GM19043 (cell line): ENCODE data around the gene INTS12.
"Not testable (repeated sequence)": the region's sequence is repeated elsewhere in the genome, so short reads cannot be mapped to it uniquely, and the experiment has no call there.

ENCODE experiments used
- ATAC-seq: cut with Tn5 transposase; IDR thresholded peaks from one replicate; pipeline ENCODE4 v1.9.1; 2021; ENCODE audit warnings: low read depth; ENCODE audit not compliant: unreplicated experiment

The INTS12 gene

DNA sequence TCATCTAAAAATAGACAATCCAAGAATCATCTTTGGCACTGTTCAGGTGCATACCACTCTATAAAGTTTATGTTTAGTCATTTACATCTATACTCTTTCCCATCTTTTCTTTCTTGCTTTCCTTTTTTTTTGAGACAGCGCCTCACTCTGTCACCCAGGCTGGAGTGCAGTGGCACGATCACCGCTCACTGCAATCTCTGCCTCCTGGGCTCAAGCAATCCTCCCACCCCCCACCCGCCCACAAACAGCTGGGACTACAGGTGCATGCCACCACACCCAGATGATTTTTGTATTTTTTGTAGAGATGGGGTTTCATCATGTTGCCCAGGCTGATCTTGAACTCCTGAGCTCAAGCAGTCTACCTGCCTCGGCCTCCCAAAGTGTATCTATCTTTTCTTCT, 13.7 kb downstream of the INTS12 start:
- not testable (repeated sequence) for ATAC-seq

DNA sequence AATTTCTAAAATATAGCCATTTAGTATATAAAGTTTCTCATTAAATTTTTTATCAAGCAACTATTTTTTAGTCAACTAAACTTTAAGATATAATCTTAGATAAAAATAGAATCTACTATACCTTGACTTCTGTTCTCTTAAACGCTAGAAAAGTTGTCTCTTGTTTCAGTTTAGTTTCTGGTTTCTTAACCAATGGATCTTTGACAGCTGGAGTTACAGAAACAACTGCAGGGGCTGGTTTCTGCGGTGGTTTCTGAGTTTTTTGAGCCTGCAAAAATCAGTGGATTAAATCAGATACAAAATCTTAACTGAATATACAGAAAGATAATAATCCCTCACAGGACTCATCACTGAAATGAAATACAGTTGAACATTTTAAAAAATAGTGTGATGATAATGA, 21.9 kb downstream of the INTS12 start:
- no peak for ATAC-seq

DNA sequence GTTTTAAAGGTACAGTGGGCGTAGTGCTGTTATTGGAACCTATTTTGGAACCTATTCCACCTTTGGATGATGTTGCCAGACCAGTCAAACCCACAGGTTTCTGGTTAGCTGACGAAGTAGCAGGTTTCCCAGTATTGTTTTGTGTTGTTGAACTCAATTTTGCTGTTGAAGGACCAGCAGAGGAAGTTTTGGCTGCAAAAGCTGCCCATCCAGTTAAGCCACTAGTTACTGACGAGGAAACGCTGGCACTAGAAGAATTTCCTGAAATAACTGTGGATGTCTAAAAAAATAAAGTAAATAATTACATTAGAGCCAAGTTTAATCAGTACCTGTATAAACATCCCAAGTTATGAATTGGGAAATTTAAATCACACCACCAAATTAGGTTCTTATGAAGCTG, 25.5 kb downstream of the INTS12 start:
- ATAC-seq, result no peak

GRCh38 chr4:105679186-105679585, 29.3 kb downstream of the INTS12 start:
- ATAC-seq, result no peak

GRCh38 chr4:105677709-105678108, 30.8 kb downstream of the INTS12 start:
- no peak for ATAC-seq

DNA sequence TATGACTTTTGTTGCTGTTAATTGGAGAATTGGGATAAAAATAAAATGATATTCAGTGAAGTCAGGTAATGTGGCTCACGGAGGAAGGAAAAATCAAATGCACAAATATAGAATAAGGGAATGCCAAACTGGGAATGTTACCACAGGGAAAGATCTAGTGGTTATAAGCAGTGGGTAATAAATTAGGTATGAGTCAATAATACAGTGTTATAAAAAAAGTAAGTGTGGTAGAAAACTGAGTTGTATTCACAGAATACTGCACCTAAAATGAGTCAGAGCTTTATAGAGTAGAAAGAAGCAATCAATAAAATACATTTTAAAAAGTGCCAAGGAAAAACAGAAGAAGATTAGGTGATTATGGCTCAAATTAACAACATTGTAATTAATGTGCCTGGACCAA, 34.5 kb downstream of the INTS12 start:
- no peak for ATAC-seq

DNA sequence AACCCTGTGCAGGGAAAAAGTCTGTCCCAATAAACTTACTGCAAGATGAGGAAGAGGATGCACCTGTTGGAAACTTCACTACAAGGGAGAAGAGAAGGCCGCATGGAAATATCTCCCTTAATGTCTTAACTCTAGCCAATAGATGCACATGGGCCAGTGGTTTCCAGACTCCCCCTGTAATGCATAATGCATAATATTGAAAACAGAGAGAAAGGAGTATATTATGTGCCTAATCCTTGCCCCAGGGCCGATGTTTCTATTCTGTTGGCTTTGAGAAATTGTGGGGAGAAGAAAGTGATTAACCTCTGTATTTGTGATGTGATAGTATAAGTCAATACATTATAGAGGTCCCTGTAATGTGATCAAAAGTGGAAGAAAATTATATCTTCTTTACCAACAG, 37.2 kb downstream of the INTS12 start:
- no peak for ATAC-seq

DNA sequence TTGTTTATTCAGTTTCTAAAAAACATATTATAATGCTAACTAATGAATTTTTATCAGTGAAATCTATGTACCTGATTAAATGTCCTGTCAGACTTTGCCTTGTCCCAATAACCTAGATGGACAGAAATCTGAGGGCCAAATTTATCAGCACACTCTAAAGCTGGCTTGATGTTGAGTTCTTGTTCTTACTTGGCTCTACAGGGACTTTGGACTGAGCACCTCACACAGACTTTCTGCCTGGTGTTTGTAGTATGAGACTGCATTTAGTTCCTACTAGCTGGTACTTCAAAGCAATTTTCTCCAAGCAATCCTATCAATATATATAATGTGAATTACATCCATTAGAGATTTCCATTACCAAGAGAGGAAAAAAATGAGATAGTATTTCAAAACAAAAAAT, 37.8 kb downstream of the INTS12 start:
- no peak for ATAC-seq

DNA sequence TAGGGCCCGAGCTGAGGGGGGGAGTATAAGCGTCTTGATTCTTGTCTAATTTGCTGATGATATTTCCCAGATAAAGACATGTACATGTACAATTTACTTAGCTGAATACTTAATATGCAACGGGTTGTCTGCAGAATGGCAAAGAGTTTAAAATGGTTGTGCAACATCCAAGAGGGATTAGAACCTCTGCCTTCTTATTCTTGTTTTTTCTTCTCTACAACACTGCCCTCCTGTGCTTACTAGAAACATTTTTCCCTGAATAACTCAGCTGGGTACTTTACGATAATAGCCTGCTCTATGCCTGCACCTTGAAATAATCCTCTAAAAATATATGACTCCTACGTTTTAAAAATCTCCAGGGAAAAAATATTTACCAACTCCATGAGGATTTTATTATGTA, 41.8 kb downstream of the INTS12 start:
- no peak for ATAC-seq

GRCh38 chr4:105662935-105663675, 45.4 kb downstream of the INTS12 start:
- ATAC-seq, result no peak

DNA sequence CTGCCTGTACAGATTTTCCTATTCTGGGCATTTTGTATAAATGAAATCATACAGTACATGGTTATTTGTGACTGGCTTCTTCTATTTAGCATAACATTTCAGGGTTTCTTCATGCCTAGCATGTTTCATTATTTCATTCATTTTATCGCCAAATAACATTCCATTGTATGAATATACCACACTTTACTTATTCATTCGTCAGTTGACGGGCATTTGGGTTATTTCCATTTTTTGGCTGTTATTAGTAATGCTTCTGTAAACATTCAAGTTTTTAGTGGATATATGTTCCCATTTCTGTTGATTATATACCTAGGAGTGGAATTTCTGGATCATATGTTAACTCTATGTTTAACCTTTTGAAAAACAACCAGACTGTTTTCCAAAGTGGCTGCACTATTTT, 47.5 kb downstream of the INTS12 start:
- ATAC-seq, result no peak

DNA sequence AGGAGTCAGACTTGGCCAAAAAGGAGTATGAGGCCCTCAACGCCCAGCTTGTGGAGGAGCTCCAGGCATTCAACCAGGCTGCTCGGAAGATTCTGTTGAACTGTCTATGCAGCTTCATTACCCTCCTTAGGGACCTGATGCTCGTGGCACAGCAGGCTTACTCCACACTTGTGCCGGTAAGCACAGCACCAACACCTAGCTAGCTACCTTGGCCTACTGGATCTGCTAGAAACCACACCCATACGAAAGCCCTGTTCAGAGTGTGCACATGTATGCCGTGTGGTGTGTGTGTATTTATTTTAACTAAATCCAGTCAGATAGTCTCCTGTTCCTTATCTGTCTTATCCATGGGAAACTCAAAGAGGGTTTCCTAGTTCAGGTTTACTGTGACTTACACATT, 49.3 kb downstream of the INTS12 start:
- ATAC-seq, result no peak

DNA sequence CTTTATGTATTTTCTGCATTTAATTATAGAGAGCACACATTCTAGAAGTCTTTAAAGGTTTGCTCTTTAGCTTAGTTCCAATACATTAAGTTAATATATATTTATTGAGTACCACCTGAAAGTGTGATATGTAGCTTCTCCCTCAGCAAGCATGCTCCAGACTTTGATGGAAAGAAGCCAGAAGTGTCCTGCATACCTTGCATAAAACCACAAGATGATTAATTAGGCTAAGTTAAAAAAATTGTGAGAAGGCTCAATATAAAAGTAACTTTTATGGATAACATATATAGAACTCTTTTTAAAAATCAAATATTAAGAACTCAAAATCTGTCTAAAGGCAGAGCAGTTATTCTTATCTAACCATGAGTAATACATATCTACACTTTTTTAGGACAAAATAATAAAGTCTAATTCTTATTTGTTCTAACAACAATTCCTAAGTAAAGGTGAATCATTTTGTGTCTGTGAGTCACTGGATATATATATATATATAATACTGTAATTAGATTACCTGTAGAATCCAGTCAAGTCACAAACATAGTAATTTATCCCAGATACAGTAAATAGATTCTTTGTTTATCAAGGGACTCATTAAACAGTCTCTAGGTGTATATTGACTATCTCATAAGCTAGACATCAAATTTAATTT, 51.2 kb downstream of the INTS12 start:
- ATAC-seq, result no peak

DNA sequence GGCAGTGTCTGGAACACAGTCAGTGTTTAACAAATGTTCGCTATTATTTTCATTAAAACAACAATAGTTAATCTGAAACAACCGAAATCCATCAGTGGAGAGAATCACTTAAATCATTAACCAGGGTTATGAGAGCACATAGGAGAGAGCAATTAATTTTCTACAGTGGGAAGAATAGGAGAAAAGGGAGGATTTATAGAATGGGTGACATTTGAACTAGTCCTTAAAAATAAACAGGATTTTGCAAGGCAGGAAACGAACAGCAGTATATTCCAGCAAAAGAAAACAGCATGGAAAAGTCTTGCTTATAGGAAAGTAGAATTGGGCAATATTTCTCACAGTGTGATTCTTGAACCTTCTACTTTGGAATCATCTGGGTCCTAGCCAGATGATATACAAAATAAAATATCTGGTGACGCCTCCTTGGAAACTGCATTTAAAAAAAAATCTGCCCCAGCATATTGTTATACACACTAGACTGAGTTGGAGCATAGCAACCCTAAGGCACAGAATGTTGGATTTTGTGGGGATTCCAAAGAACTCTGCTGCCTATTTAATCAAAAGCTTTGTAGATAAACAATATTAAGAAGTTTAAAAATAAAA, 56.1 kb downstream of the INTS12 start:
- ATAC-seq, result no peak

DNA sequence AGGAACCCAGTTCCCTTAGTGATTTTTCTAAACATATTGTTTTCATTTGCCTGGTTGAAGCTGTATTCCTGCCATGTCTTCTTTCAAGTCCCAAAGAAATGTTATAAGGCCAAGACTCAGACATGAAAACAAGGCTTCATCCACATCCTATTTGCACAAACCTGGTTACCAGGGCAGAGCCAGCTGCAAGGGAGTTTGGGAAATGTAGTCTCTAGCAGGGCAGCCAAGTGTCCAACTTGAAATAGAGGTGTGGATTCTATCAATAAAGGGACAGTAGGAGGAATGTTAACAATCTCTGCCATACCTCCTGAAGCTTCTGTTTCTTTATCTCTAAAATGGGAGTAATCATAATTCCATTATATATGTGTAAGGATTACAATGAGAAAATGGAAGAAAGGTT, 56.6 kb downstream of the INTS12 start:
- no peak for ATAC-seq

DNA sequence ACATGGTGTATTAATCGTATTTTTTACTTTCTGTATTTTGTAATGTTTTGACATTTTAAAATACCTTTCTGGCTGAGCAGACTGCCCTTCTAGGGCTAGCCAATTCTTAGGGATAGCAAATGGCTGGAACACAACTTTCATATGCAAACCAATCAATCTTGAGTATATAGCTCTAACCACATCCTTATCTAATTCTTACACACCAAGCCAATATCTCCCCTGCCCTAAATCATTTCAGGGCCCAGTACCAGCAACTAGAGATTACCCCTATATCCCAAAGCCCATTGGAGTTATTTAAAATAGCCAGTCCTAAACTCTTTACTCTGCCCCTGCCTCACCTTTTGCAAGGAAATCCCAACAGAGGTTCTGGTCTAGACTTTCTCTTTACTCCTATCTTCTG, 58.3 kb downstream of the INTS12 start:
- no peak for ATAC-seq

GRCh38 chr4:105645440-105645839, 63.0 kb downstream of the INTS12 start:
- no peak for ATAC-seq

DNA sequence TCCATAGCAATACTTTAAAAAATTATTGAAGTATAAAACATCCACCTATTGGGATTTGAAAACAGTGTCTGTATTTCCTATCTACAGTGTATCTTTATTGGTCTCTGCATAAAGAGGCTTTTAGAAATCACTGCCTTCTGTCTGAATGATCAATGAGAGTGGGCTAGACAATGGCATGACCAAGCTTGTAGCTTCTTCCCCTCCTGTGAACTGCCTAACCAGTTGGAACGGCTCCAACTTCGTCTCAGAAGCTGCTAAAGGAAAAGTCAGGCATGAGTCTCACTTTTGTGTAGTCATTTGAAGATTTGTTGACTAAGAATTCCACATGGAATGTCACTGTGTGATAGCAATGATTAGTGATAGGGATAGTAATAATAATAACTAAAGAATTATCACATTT, 64.2 kb downstream of the INTS12 start:
- no peak for ATAC-seq

DNA sequence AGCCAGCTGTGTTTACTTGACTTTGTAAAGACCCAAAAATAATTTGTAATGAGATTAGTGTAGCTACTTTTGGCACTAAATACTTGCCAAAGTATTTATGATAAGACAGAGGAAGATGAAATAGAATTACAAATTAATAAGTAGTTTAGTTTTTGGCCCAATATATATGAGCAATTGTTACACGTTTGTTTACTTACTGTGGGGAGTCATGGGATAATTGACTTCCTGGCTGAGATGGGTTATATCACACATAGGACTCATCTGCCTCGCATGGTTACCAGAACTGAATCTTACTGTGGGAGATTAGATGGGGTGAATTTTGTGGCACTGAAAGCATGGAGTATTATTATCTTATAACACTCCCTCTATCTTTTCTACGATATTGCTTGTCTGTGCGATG, 66.6 kb downstream of the INTS12 start:
- no peak for ATAC-seq

DNA sequence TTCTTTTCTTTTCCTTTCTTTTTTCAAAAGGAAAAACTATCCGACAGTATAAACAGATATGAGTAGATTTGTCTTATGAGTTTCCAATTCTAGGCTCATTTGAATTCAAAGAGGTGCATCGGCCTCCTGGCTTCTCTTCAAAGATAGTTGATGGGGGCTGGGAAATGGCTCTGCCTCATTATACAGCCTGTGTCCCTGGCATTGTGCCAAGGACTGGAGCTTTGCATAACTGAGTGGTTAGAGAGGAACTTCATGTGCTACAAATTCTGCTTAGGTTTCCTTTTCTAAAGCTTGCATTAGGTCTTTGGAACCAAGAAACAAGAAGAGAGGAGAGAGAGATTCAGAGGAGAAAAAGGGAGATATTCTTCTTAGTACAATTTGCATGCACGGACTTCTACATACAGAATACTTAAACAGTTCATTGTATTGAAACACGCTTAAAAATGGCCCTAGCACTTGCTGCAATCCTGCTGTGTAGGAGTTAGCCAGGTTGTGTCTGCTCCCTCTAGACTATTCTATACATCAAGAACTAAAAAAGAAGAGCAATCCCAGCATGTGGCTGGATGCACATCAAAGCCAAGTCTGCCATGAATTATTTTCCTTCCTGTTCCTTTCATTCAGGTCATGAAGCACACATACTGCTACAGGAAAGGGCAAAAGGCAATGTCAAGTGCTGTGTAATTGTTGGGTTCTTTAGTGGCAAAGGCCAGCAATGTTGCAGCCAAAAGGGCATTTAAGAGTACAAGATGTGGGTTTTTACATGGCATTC, 70.9 kb downstream of the INTS12 start:
- ATAC-seq, result peak; percentile 68

- no peak for ATAC-seq
These were observed 73.9 kb downstream of the INTS12 start for GRCh38 chr4:105634402-105635080.
